GM12872 (cell line): ENCODE measurements around the gene RPUSD1.

Experiments
- CTCF ChIP-seq: IDR thresholded peaks from 3 replicates; pipeline ENCODE4 v1.5.1; 2011; ENCODE audit warnings: low read depth, mild to moderate bottlenecking, low read length, moderate library complexity; ENCODE audit not compliant: insufficient read depth

RPUSD1 gene

DNA sequence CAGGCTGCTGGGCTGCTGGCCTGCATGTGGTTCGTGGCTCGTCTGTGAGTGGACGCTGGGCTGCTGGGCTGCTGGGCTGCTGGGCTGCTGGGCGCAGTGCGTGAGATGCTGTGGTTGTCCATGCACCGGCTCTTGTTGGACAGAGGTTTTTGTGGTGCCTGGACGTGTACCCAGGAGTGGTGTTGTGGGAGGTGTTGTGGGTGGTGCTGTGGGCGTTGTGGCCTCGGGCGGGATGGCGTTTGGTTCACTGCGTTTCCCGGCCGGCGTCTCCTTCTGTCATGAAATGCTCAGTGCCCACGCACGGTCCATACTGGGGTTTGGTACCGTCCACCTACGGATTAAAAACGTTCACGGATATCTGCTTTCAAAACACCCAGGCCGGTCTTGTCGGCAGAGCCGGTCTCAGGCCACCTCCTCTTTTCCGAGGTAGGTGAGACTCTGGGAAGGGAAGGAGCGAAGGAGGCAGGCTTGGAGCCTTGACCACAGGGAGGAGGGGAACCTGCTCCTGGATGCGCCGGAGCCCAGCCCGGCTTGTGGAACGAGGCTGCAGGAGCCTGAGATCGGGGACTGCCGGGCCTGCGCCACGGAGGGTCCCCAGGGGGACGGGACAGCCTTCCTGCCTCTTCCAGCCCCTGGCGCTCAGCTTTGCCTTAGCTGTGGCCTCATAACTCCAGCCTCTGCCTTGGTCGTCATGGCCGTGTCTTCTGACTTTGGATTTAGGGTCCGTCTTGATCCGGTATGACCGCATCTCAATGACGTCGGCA lies 42.1 kb upstream of the RPUSD1 start:
- no peak for TF ChIP-seq CTCF

GRCh38 chr16:828891-829290 lies 40.7 kb upstream of the RPUSD1 start:
- no peak for TF ChIP-seq CTCF

DNA sequence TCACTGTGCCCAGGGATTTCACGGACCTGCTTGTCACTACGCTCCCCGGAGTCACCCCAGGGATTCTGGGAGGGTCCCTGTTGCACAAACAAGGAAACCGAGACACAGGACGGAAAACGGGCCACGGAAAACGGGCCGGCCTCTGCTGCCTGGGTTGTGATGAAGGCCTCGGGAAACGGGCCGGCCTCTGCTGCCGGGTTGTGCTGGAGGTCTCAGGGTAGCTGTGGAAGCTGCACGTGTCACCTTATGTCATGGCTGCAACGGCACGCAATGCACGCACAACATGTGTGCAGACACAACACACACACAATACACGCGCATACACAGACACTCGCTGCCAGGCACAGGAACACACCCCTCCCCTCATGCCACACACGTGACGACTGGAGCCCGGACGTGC lies 39.3 kb upstream of the RPUSD1 start:
- TF ChIP-seq CTCF = no peak

DNA sequence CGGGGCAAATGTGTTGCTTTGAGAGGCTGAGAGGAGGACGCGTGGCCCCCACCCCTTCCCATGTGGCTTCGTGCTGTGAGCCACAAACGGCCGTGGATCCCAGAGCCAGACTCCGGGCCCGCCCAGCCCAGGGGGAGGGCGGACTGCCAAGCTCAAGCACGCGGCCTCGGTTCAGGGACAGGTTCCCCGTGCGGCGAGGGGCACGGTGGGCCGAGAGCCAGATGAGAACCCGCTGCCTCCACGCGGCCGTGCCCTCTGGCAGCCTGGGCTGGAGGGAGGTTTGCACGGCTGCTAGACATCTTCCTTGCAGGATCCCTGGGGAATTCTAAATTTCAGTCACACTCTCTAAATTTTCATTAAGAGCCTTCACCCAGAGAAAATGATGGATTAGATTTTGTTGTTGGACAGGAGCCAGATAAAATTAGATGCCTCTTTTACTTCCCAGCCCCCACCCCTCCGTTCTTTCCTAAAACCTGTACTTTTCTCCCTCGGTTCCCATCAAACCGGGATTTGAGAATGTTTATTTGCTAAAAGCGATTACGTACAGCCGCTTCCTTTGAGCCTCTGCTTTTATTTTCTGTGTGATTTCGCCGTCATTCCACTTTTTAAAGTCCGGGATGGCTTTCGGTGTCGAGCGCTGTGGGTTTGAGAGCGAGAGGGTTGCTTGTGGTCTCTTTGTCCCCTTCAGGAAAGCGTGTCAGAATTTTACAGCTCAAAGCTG lies 37.3 kb upstream of the RPUSD1 start:
- no peak for TF ChIP-seq CTCF

DNA sequence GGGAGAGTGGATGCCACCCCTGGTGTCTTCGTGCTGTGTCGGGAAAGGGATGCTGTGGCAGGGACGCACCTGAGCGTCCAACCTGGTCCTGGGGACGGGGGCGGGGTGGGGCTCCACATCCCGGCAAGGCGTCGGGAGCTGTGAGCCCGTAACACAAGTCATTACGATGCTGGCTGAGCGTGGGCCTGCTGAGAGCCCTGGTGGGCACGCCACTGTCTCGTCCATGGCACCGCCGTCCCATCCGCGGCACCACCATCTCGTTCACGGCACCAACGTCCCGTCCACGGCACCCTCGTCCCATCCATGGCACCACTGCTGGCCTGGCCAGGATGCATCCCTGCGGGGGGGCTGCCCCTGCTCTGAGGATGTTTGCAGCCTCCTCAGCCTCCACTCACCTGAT lies 36.4 kb upstream of the RPUSD1 start:
- no peak for TF ChIP-seq CTCF

DNA sequence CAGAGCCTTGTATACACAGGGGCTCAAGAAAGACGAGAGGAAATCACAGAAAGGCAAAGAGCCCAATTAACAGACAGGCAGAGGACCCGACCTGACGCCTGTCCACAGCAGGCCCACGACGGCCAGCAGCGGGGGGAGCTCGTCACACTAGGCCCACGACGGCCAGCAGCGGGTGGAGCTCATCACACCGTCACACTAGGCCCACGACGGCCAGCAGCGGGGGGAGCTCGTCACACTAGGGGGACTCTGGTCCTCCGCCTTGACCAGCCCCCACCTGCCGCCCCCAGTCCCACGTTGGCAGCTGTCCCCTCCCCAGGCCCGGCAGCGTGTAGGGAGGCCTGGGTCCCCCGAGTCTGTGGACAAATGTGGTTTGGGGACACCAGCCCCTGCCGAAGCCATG lies 36.0 kb upstream of the RPUSD1 start:
- TF ChIP-seq CTCF = no peak

DNA sequence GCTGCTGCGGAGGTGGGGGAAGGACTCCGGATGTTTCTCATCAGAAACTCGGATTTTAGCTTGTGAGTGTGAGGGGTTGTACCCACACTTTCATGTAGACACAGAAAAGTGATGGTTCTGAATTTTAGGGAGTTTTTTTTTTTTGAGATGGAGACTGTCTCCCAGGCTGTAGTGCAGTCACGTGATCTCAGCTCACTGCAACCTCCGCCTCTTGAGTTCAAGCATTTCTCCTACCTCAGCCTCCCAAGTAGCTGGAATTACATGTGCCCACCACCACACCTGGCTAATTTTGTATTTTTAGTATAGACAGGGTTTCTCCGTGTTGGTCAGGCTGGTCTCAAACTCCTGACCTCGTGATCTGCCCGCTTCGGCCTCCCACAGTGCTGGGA lies 34.7 kb upstream of the RPUSD1 start:
- no peak for TF ChIP-seq CTCF
